ENCODE data around the gene SMARCC1. TPM values are rescaled to one million over a fixed set of nuclear protein-coding genes. Genes with fewer than 3 reads are reported as not detected.

Gene SMARCC1
- total RNA-seq, 2 experiments from 2014 or later, result 106 to 113 TPM

DNA sequence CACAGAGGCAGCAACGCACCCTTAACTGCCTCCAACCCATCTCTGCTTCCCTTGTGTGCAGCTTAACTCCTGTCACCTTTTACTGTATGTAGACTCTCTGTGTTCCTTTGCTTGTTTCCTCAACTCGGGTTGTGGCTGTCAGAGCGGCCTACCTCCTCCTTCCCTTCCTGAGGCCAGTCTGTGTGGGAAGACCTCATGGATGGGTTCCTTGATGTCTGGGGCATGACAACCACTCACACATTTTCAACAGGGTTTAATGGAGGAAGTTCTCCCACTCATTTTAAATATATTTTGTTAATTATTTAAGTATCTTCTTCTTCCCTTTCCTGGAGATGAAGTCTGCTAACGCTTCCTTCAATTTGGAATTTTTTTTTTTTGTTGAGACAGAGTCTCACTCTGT lies 201.2 kb downstream of the SMARCC1 start:
- Mint-ChIP-seq H3K9me3 (no peaks in the 10 kb centered on the region), H3K27me3 (peaks cover 18% of the 10 kb centered on the region), H3K4me1 (ENCODE audit: low read depth) (no peaks in the 10 kb centered on the region), H3K36me3 (ENCODE audit: low read depth) (no peaks in the 10 kb centered on the region), H3K27ac (no peak overlapping the region), H3K4me3 (no peak overlapping the region)
- TF ChIP-seq, protein P1, sequence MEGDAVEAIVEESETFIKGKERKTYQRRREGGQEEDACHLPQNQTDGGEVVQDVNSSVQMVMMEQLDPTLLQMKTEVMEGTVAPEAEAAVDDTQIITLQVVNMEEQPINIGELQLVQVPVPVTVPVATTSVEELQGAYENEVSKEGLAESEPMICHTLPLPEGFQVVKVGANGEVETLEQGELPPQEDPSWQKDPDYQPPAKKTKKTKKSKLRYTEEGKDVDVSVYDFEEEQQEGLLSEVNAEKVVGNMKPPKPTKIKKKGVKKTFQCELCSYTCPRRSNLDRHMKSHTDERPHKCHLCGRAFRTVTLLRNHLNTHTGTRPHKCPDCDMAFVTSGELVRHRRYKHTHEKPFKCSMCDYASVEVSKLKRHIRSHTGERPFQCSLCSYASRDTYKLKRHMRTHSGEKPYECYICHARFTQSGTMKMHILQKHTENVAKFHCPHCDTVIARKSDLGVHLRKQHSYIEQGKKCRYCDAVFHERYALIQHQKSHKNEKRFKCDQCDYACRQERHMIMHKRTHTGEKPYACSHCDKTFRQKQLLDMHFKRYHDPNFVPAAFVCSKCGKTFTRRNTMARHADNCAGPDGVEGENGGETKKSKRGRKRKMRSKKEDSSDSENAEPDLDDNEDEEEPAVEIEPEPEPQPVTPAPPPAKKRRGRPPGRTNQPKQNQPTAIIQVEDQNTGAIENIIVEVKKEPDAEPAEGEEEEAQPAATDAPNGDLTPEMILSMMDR (IDR thresholded peaks at IDR 0.05), result no peak
- no peak for ATAC-seq
- CTCF ChIA-PET, result no interaction called here
- POLR2A ChIA-PET, result interaction anchor here (0.6 kb wide), 1 partner anchor 43 kb away, joined by 3 read pairs; no protein-coding TSS in a partner anchor
- intact Hi-C loops (cut with micrococcal nuclease), result no loop called here
- DNase-seq, result no peak

GRCh38 chr3:47579875-47580274 lies 201.8 kb downstream of the SMARCC1 start:
- no peak for ATAC-seq
- Mint-ChIP-seq H3K27me3 (peaks cover 18% of the 10 kb centered on the region), H3K36me3 (ENCODE audit: low read depth) (no peaks in the 10 kb centered on the region), H3K4me1 (ENCODE audit: low read depth) (no peaks in the 10 kb centered on the region), H3K9me3 (no peaks in the 10 kb centered on the region), H3K4me3 (peak overlapping the region; percentile 1), H3K27ac (no peak overlapping the region)
- TF ChIP-seq, protein P1 (IDR thresholded peaks at IDR 0.05), result no peak
- POLR2A ChIA-PET, result interaction anchor here (0.6 kb wide), 1 partner anchor 42 kb away, joined by 3 read pairs; no protein-coding TSS in a partner anchor
- intact Hi-C loops (cut with micrococcal nuclease), result no loop called here
- CTCF ChIA-PET, result no interaction called here
- no peak for DNase-seq

DNA sequence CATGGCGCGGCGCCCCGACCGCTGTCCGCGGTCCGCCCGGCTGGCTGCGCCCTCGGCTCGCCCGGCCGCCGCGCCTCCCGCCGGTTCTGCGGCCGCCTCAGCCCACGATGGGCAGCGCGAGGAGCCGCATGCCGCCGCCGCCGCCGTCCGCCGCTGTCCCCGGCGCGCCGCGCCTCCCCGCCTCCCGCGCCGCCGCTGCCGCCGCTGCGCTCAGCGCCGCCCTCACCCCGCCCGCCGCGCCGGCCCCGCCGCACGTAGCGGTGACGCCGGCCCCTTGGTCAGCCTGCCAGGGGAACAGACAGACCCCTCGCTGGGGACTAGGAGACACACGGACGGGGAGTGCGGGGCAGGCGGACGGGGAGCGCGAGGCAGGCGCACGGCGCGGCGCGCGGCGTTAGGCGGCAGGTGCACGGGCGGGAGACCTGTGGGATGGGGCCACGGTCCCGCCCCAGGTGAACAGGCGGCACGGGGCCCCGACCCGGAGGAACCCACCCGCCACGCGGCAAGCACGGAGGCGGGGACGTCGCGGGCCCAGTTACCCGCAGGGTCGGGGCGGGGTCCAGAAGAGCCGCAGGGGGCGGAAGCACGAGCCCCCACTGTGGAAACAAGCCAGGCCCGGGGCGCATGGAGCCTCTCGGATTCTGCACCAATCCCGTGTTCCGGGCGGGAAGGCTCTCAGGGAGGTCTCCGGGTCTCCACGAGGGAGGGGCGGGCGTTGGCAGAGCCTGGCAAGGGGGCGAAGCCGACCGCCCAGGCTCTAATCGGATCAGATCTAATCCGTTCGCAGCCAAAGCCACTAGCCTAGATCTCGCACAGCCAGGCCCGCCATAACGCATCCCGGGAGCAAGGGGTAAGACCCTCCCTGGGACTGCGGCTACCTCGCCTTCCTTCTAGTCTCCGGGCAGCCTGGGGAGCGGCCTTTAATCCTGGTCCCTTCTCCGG lies 202.7 kb downstream of the SMARCC1 start, which contains the start of gene CSPG5:
CSPG5 (minus strand) TSS at position 175 of the 942 bp plus-strand sequence; CDS start at position 3, 172 bp downstream.
- ChIA-PET CTCF (no interaction called here), POLR2A (no interaction called here)
- TF ChIP-seq, protein P1 (IDR thresholded peaks at IDR 0.05), result no peak
- Mint-ChIP-seq H3K27ac (no peak within 1 kb of the TSS), H3K4me1 (ENCODE audit: low read depth) (no peaks in the 10 kb centered on the region), H3K9me3 (no peaks in the 10 kb centered on the region), H3K27me3 (peaks cover 20% of the 10 kb centered on the region), H3K4me3 (peak within 1 kb of the TSS; percentile 60), H3K36me3 (ENCODE audit: low read depth) (no peaks in the 10 kb centered on the region)
- ATAC-seq (peak; percentile 46), DNase-seq (peak; percentile 27)
- intact Hi-C loops (cut with micrococcal nuclease), result no loop called here

DNA sequence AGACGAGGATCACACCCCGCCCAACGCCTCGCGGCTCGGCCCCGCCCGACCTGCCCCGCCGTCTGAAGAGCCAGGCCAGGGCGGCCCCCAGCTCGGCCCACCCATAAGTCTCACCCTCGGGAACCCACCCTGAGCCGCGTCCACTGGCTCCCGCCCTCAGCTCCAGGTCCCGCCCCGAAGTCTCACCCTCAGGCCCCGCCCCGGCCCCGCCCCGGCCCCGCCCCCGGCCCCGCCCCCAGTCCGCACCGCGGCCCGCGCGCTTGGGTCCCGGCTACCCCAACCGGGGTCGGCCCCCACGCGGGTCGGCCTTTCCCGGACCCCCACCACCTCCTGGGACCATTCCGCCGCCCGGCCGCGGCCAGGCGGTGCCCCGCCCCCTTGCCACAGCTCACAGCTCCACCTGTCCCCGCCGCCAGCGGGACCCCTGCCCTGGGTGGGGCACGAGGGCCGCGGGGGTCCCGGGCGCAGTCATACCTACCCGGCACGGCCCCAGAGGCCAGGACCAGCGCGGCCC lies 203.5 kb downstream of the SMARCC1 start:
- TF ChIP-seq, protein P1 (IDR thresholded peaks at IDR 0.05), result no peak
- Mint-ChIP-seq H3K36me3 (ENCODE audit: low read depth) (no peaks in the 10 kb centered on the region), H3K27ac (no peak overlapping the region), H3K4me3 (peak overlapping the region; percentile 60), H3K4me1 (ENCODE audit: low read depth) (no peaks in the 10 kb centered on the region), H3K9me3 (no peaks in the 10 kb centered on the region), H3K27me3 (peaks cover 22% of the 10 kb centered on the region)
- ChIA-PET POLR2A (interaction anchor here (1.1 kb wide), 1 partner anchor 11 kb away, joined by 4 read pairs; no protein-coding TSS in a partner anchor), CTCF (interaction anchor here (1.8 kb wide), 1 partner anchor 56 kb away, joined by 6 read pairs; no protein-coding TSS in a partner anchor)
- ATAC-seq (peak; percentile 72), DNase-seq (peak; percentile 56)
- intact Hi-C loops (cut with micrococcal nuclease), result no loop called here
